ENCODE results near the gene TRPC4AP. TPM values are rescaled to one million over a fixed set of nuclear protein-coding genes. Genes with fewer than 3 reads are reported as not detected.

The TRPC4AP gene
- total and polyA plus RNA-seq, 2 of the 8 experiments (the other 6 are each of a cell fraction or from before 2014, with no cell fraction given), result 73.1 to 74.8 TPM

GRCh38 chr20:34983995-34984735 is 108.4 kb downstream of the TRPC4AP start (continued):
- TF ChIP-seq KDM4A (IDR thresholded peaks at IDR 0.05; ENCODE audit: low read depth, low read length, severe bottlenecking) (peak; percentile 4), SIRT6 (IDR thresholded peaks at IDR 0.05; ENCODE audit: low read length) (no peak), E2F6 (IDR thresholded peaks at IDR 0.05) (0 out of 2 replicates have a peak, but pooled peaks have one; percentile 4), TCF12 (IDR thresholded peaks at IDR 0.05; ENCODE audit: low read depth, low read length) (peak; percentile 97), SP4 (IDR thresholded peaks at IDR 0.05; ENCODE audit: low read length) (peak; percentile 40; the same call in 1 of the 2 replicates), RAD21 (IDR thresholded peaks at IDR 0.05 in 1 of 2, conservative IDR thresholded peaks at IDR 0.05 in 1 of 2; ENCODE audit: low read depth in 2 of 2, low read length in 2 of 2) (0 out of 4 replicates have a peak, but pooled peaks of 1 of the 2 experiments have one; percentile 4), PHF8 (conservative IDR thresholded peaks at IDR 0.05; ENCODE audit: low read depth, low read length) (no peak), BACH1 (IDR thresholded peaks at IDR 0.05; ENCODE audit: low read length) (no peak), TAF1 (IDR thresholded peaks at IDR 0.05; ENCODE audit: low read depth, low read length) (no peak), RFX5 (IDR thresholded peaks at IDR 0.05; ENCODE audit: borderline replicate concordance, low read depth, low read length) (no peak), SP1 (IDR thresholded peaks at IDR 0.05; ENCODE audit: low read depth, low read length) (peak; percentile 68; the same call in 1 of the 2 replicates), EP300 (IDR thresholded peaks at IDR 0.05; ENCODE audit: borderline replicate concordance in 1 of 2, low read depth in 2 of 2, low read length in 2 of 2) (peak in 1 of 2 experiments; percentile 84; a peak in 1 of 3 replicates), RXRA (IDR thresholded peaks at IDR 0.05; ENCODE audit: insufficient read depth, low read depth, low read length) (peak; percentile 92), CTBP2 (IDR thresholded peaks at IDR 0.05; ENCODE audit: borderline replicate concordance, insufficient read depth, insufficient read length, low read length) (peak; percentile 80), CTCF (IDR thresholded peaks at IDR 0.05; ENCODE audit: control extremely low read depth in 1 of 3, insufficient read depth in 1 of 3, low read depth in 1 of 3, low read length in 3 of 3) (no peak), KDM5A (IDR thresholded peaks at IDR 0.05; ENCODE audit: low read length) (no peak), YY1 (IDR thresholded peaks at IDR 0.05; ENCODE audit: low read depth, low read length) (peak; percentile 74; the same call in 1 of the 2 replicates)
- TF ChIP-seq, protein P1, sequence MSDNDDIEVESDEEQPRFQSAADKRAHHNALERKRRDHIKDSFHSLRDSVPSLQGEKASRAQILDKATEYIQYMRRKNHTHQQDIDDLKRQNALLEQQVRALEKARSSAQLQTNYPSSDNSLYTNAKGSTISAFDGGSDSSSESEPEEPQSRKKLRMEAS (IDR thresholded peaks at IDR 0.05), result peak; percentile 23; the same call in 1 of the 2 replicates

Measured in H1 (cell line).